ENCODE data around the gene RANBP3L.

DNA sequence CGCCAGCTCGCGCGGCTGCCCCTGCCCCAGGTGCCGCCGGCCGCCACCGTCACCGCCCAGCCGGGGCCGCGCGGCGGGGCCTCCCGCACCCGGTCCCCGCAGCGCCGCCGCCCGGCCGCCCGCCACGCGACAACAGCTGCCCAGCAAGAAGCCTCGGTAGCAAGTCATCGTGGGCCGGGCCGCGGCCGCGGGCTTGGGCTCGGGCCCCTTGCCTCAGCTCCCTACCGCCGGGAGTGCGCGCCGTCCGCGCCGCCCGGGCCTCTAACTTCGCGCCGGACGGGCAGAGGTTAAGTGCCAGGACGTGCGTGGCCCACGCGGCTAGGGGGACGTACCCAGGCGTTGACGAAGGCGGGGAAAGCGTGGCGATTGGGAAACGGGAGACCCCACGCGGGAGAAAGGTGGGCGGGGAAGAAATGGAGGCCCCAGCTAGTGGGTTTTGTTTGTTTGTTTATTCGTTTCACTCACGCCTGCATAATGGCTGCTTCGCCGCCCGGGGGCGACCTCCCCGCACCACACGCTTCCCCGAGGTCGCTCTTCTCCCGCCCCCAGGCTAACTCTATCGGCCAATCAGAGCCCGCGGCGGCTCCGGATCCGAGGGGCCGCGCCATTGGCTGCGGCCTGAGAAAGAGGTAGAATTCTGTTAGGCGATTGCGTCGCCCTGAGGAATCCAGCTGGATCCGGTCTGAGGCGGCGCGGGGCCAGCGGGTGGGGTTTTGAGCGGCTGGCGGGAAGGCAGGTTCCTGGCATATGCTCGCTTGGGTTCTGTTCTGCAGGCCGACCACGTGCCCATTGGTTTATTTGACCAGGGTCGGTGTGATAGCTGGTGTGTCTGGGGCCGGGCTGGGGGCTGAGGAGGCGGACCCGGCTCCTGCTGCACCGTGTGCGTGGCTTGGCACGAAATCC lies 59.8 kb downstream of the RANBP3L start, which contains the start of gene NADK2:
- no peak for TF ChIP-seq ZNF70 (CRISPR knock-in tag; IDR thresholded peaks at IDR 0.05)
- TF ChIP-seq POU6F1 (CRISPR knock-in tag; IDR thresholded peaks at IDR 0.05; ENCODE audit: borderline replicate concordance, low read depth), result no peak
